WTC11 (cell line): ENCODE measurements around the gene WNT5A. TPM values are rescaled to one million over a fixed set of nuclear protein-coding genes. Genes with fewer than 3 reads are reported as not detected.
A peak's percentile ranks its signal among the peaks of the same experiment; 100 is the strongest.

ENCODE experiments used
- ATAC-seq: fragments of 200-7000 bp; cut with Tn5 transposase; 2 replicates; pipeline ENCODE4 v1.10.0; 2021; ENCODE audit warnings: mild to moderate bottlenecking, moderate library complexity
- CTCF ChIA-PET: fragments of 300-600 bp; sonication (Branson Sonifier 250); formaldehyde crosslinking; loops from one replicate; lab custom pipeline; 2021; ENCODE audit warnings: antibody characterized with exemption; lab: Charles Lee
- POLR2A ChIA-PET: fragments of 350-600 bp; sonication (Branson Sonifier 250); formaldehyde crosslinking; loops from one replicate; lab custom pipeline; 2021; ENCODE audit warnings: antibody characterized with exemption; lab: Charles Lee
- DNase-seq: peaks from one replicate; pipeline ENCODE4 v3.0.0; 2021; ENCODE audit warnings: low spot score
- H3K27ac Mint-ChIP-seq: 2 replicates; pipeline ENCODE4 v1.8.0; 2021; ENCODE audit warnings: mixed read lengths
- H3K27me3 Mint-ChIP-seq: 2 replicates; pipeline ENCODE4 v1.8.0; 2021; ENCODE audit warnings: low read depth, mild to moderate bottlenecking, moderate library complexity, mixed read lengths
- H3K36me3 Mint-ChIP-seq: 2 replicates; pipeline ENCODE4 v1.8.0; 2021; ENCODE audit warnings: mixed read lengths
- H3K4me1 Mint-ChIP-seq: 2 replicates; pipeline ENCODE4 v1.8.0; 2022; ENCODE audit warnings: mixed read lengths
- H3K4me3 Mint-ChIP-seq: 2 replicates; pipeline ENCODE4 v1.8.0; 2021; ENCODE audit warnings: mild to moderate bottlenecking, moderate library complexity, mixed read lengths
- H3K9me3 Mint-ChIP-seq: 2 replicates; pipeline ENCODE4 v1.8.0; 2021; ENCODE audit warnings: mixed read lengths
- ATF2 ChIP-seq: sonication (generic); formaldehyde crosslinking; IDR thresholded peaks from 2 replicates; pipeline ENCODE4 v1.8.1; 2022; ENCODE audit warnings: low read depth, missing genetic modification reagents, borderline replicate concordance
- E2F1 ChIP-seq: sonication (generic); formaldehyde crosslinking; IDR thresholded peaks from 2 replicates; pipeline ENCODE4 v1.8.0; 2022; ENCODE audit warnings: mild to moderate bottlenecking, missing genetic modification reagents
- ELF4 ChIP-seq: sonication (generic); formaldehyde crosslinking; IDR thresholded peaks from 2 replicates; pipeline ENCODE4 v1.8.1; 2022; ENCODE audit warnings: low read depth, mild to moderate bottlenecking, moderate library complexity, missing genetic modification reagents
- FOXK1 ChIP-seq: sonication (generic); formaldehyde crosslinking; IDR thresholded peaks from 2 replicates; pipeline ENCODE4 v1.8.0; 2022; ENCODE audit warnings: mild to moderate bottlenecking, moderate library complexity, missing genetic modification reagents
- MAX ChIP-seq: sonication (generic); formaldehyde crosslinking; IDR thresholded peaks from 2 replicates; pipeline ENCODE4 v1.8.0; 2022; ENCODE audit warnings: mild to moderate bottlenecking, missing genetic modification reagents
- MXD4 ChIP-seq: fragments of 250-450 bp; sonication (Bioruptor Pico); IDR thresholded peaks from 2 replicates; pipeline ENCODE4 v1.8.0; 2021; ENCODE audit warnings: mild to moderate bottlenecking, moderate library complexity, borderline replicate concordance
- MYBL2 ChIP-seq: sonication (generic); formaldehyde crosslinking; IDR thresholded peaks from 2 replicates; pipeline ENCODE4 v1.8.1; 2023; ENCODE audit warnings: mild to moderate bottlenecking, moderate library complexity, missing genetic modification reagents
- NFATC4 ChIP-seq: fragments of 250-450 bp; sonication (Bioruptor Pico); IDR thresholded peaks from 2 replicates; pipeline ENCODE4 v1.9.0; 2021; ENCODE audit warnings: mild to moderate bottlenecking
- NR3C1 ChIP-seq: sonication (generic); formaldehyde crosslinking; conservative IDR thresholded peaks from 2 replicates; pipeline ENCODE4 v1.8.1; 2023; ENCODE audit warnings: low read depth, mild to moderate bottlenecking, missing genetic modification reagents
- OVOL2 ChIP-seq: fragments of 250-450 bp; sonication (Bioruptor Pico); IDR thresholded peaks from 2 replicates; pipeline ENCODE4 v1.9.0; 2021; ENCODE audit warnings: mild to moderate bottlenecking, borderline replicate concordance
- RORB ChIP-seq: fragments of 250-450 bp; sonication (Bioruptor Pico); IDR thresholded peaks from 2 replicates; pipeline ENCODE4 v1.9.0; 2021; ENCODE audit warnings: mild to moderate bottlenecking
- SOX15 ChIP-seq: fragments of 250-450 bp; sonication (Bioruptor Pico); IDR thresholded peaks from 2 replicates; pipeline ENCODE4 v1.9.0; 2021; ENCODE audit warnings: mild to moderate bottlenecking
- TCF7 ChIP-seq: sonication (generic); formaldehyde crosslinking; IDR thresholded peaks from 2 replicates; pipeline ENCODE4 v1.8.0; 2022; ENCODE audit warnings: mild to moderate bottlenecking, low read depth, missing genetic modification reagents, moderate library complexity
- ZBTB21 ChIP-seq: sonication (generic); formaldehyde crosslinking; IDR thresholded peaks from 2 replicates; pipeline ENCODE4 v1.8.1; 2023; ENCODE audit warnings: mild to moderate bottlenecking, missing genetic modification reagents, borderline replicate concordance
- ZNF121 ChIP-seq: sonication (generic); formaldehyde crosslinking; IDR thresholded peaks from 2 replicates; pipeline ENCODE4 v1.8.0; 2023; ENCODE audit warnings: missing genetic modification reagents
- ZNF219 ChIP-seq: sonication (generic); formaldehyde crosslinking; IDR thresholded peaks from 2 replicates; pipeline ENCODE4 v1.8.0; 2023; ENCODE audit warnings: missing genetic modification reagents, mild to moderate bottlenecking, borderline replicate concordance
- ZNF281 ChIP-seq: sonication (generic); formaldehyde crosslinking; IDR thresholded peaks from 2 replicates; pipeline ENCODE4 v1.8.0; 2023; ENCODE audit warnings: mild to moderate bottlenecking, missing genetic modification reagents
- ZNF671 ChIP-seq: fragments of 250-450 bp; sonication (Bioruptor Pico); IDR thresholded peaks from 2 replicates; pipeline ENCODE4 v1.8.0; 2021; ENCODE audit warnings: mild to moderate bottlenecking
- total RNA-seq: library from RNA; stranded (reverse); gene quantifications from 3 replicates; pipeline ENCODE4 v1.2.3, GENCODE V29; 2021
- TF ChIP-seq, protein P1 (sequence below): sonication (generic); formaldehyde crosslinking; IDR thresholded peaks from 2 replicates; pipeline ENCODE4 v1.8.0; 2022; ENCODE audit warnings: mild to moderate bottlenecking, missing genetic modification reagents
- TF ChIP-seq, protein P2 (sequence below): fragments of 200-600 bp; IDR thresholded peaks from 2 replicates; pipeline ENCODE4 v1.8.0; 2022; ENCODE audit warnings: antibody characterized with exemption
- TF ChIP-seq, protein P3 (sequence below): fragments of 250-450 bp; sonication (Bioruptor Pico); IDR thresholded peaks from 2 replicates; pipeline ENCODE4 v1.8.0; 2021; ENCODE audit warnings: mild to moderate bottlenecking
- TF ChIP-seq, protein P4 (sequence below): fragments of 250-450 bp; sonication (Bioruptor Pico); IDR thresholded peaks from 2 replicates; pipeline ENCODE4 v1.9.0; 2021; ENCODE audit warnings: mild to moderate bottlenecking

Gene WNT5A
- total RNA-seq, 1 experiment from 2014 or later = 10.6 TPM

- TF ChIP-seq MYBL2 (CRISPR knock-in tag) = no peak
- TF ChIP-seq, protein P1, sequence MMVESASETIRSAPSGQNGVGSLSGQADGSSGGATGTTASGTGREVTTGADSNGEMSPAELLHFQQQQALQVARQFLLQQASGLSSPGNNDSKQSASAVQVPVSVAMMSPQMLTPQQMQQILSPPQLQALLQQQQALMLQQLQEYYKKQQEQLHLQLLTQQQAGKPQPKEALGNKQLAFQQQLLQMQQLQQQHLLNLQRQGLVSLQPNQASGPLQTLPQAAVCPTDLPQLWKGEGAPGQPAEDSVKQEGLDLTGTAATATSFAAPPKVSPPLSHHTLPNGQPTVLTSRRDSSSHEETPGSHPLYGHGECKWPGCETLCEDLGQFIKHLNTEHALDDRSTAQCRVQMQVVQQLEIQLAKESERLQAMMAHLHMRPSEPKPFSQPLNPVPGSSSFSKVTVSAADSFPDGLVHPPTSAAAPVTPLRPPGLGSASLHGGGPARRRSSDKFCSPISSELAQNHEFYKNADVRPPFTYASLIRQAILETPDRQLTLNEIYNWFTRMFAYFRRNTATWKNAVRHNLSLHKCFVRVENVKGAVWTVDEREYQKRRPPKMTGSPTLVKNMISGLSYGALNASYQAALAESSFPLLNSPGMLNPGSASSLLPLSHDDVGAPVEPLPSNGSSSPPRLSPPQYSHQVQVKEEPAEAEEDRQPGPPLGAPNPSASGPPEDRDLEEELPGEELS (CRISPR knock-in tag) = 0 out of 2 replicates have a peak, but pooled peaks have one; percentile 30
- TF ChIP-seq, all 79 proteins: peak for 3
Measured at GRCh38 chr3:55486101-55486856, 827 bp downstream of the WNT5A start (continued).

GRCh38 chr3:55484801-55485791, 2.0 kb downstream of the WNT5A start:
- ATAC-seq = peak; percentile 16
- Mint-ChIP-seq H3K4me1 (peaks cover 37% of the 10 kb centered on the region), H3K9me3 (no peaks in the 10 kb centered on the region), H3K4me3 (peak overlapping the region; percentile 85), H3K27ac (peak overlapping the region; percentile 95), H3K27me3 (peaks cover 91% of the 10 kb centered on the region), H3K36me3 (no peaks in the 10 kb centered on the region)
- ChIA-PET POLR2A (no interaction called here), CTCF (interaction anchor here (0.6 to 1.9 kb wide), 30 partner anchors 10 to 767 kb away, joined by 3 to 13 read pairs (median 4); no protein-coding TSS in a partner anchor)
- DNase-seq = peak; percentile 90
- TF ChIP-seq NR3C1 (CRISPR knock-in tag) = no peak
- TF ChIP-seq ZNF121 = no peak
- TF ChIP-seq NFATC4 (CRISPR knock-in tag) = no peak
- no peak for TF ChIP-seq ZBTB21 (CRISPR knock-in tag)
- TF ChIP-seq, protein P2, sequence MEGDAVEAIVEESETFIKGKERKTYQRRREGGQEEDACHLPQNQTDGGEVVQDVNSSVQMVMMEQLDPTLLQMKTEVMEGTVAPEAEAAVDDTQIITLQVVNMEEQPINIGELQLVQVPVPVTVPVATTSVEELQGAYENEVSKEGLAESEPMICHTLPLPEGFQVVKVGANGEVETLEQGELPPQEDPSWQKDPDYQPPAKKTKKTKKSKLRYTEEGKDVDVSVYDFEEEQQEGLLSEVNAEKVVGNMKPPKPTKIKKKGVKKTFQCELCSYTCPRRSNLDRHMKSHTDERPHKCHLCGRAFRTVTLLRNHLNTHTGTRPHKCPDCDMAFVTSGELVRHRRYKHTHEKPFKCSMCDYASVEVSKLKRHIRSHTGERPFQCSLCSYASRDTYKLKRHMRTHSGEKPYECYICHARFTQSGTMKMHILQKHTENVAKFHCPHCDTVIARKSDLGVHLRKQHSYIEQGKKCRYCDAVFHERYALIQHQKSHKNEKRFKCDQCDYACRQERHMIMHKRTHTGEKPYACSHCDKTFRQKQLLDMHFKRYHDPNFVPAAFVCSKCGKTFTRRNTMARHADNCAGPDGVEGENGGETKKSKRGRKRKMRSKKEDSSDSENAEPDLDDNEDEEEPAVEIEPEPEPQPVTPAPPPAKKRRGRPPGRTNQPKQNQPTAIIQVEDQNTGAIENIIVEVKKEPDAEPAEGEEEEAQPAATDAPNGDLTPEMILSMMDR = peak; percentile 81
- TF ChIP-seq ATF2 (CRISPR knock-in tag) = no peak
- TF ChIP-seq, protein P3, sequence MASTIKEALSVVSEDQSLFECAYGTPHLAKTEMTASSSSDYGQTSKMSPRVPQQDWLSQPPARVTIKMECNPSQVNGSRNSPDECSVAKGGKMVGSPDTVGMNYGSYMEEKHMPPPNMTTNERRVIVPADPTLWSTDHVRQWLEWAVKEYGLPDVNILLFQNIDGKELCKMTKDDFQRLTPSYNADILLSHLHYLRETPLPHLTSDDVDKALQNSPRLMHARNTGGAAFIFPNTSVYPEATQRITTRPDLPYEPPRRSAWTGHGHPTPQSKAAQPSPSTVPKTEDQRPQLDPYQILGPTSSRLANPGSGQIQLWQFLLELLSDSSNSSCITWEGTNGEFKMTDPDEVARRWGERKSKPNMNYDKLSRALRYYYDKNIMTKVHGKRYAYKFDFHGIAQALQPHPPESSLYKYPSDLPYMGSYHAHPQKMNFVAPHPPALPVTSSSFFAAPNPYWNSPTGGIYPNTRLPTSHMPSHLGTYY = no peak
- no peak for TF ChIP-seq SOX15
- TF ChIP-seq FOXK1 = no peak
- TF ChIP-seq ZNF281 = peak; percentile 78; the same call in 1 of the 2 replicates
- TF ChIP-seq TCF7 (CRISPR knock-in tag) = no peak
- no peak for TF ChIP-seq MXD4
- no peak for TF ChIP-seq OVOL2 (CRISPR knock-in tag)
- TF ChIP-seq ZNF219 (CRISPR knock-in tag) = no peak
- no peak for TF ChIP-seq E2F1 (CRISPR knock-in tag)
- no peak for TF ChIP-seq ZNF671
- no peak for TF ChIP-seq RORB (CRISPR knock-in tag)
- TF ChIP-seq MAX (CRISPR knock-in tag) = peak; percentile 31; the same call in 1 of the 2 replicates
- TF ChIP-seq, protein P4, sequence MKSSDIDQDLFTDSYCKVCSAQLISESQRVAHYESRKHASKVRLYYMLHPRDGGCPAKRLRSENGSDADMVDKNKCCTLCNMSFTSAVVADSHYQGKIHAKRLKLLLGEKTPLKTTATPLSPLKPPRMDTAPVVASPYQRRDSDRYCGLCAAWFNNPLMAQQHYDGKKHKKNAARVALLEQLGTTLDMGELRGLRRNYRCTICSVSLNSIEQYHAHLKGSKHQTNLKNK (CRISPR knock-in tag) = no peak
- no peak for TF ChIP-seq ELF4
